Spleen (tissue), 7 donors: Measurements from ENCODE around the gene ATP11B.

Experiments used
- POLR2A ChIP-seq, 3 donors: fragments of 450-650 bp; IDR thresholded peaks; one replicate each; pipeline ENCODE4 v1.5.1; 2017; ENCODE audit warnings: antibody characterized with exemption in 3 of 3, mild to moderate bottlenecking in 1 of 3
- POLR2AphosphoS5 ChIP-seq, 3 donors: sonication (generic); formaldehyde crosslinking; IDR thresholded peaks; one replicate each; pipeline ENCODE4 v1.5.1; 2017; ENCODE audit warnings: antibody characterized with exemption in 3 of 3
- TF ChIP-seq, protein P1 (sequence below), 11 experiments: fragments of 200-600 bp in 7 of 11; fragments of 450-650 bp in 4 of 11; sonication (generic) in 4 of 11; IDR thresholded peaks in 8 of 11; conservative IDR thresholded peaks in 3 of 11; 1 replicate in 7 of 11; 2 replicates in 4 of 11; pipeline versions ENCODE4 v1.4.0 to v1.8.0; 2016 to 2021; ENCODE audit warnings: antibody characterized with exemption in 11 of 11, inconsistent platforms in 4 of 11, mild to moderate bottlenecking in 1 of 11
- donor health status: DM: no; HTN: no; CAD: no; lungs with moderate emphysema.
- donor health status: DM: no; HTN: no; CAD: no.
- donor health status: DM: no; HTN: no; CAD: no.

GRCh38 chr3:182896553-182896952 lies 103.2 kb downstream of the ATP11B start:
- TF ChIP-seq POLR2AphosphoS5 (IDR thresholded peaks at IDR 0.05) (no peak), POLR2A (IDR thresholded peaks at IDR 0.05) (no peak)
- TF ChIP-seq, protein P1, sequence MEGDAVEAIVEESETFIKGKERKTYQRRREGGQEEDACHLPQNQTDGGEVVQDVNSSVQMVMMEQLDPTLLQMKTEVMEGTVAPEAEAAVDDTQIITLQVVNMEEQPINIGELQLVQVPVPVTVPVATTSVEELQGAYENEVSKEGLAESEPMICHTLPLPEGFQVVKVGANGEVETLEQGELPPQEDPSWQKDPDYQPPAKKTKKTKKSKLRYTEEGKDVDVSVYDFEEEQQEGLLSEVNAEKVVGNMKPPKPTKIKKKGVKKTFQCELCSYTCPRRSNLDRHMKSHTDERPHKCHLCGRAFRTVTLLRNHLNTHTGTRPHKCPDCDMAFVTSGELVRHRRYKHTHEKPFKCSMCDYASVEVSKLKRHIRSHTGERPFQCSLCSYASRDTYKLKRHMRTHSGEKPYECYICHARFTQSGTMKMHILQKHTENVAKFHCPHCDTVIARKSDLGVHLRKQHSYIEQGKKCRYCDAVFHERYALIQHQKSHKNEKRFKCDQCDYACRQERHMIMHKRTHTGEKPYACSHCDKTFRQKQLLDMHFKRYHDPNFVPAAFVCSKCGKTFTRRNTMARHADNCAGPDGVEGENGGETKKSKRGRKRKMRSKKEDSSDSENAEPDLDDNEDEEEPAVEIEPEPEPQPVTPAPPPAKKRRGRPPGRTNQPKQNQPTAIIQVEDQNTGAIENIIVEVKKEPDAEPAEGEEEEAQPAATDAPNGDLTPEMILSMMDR (IDR thresholded peaks at IDR 0.05 in 8 of 11, conservative IDR thresholded peaks at IDR 0.05 in 3 of 11): no peak
